Colonic mucosa (tissue), 4 donors: ENCODE measurements around the gene DHRSX. TPM values are rescaled to one million over a fixed set of nuclear protein-coding genes. Genes with fewer than 3 reads are reported as not detected.

Experiments
- DNase-seq: peaks from one replicate; pipeline ENCODE4 v3.0.0-alpha.2; 2020
- H3K27ac ChIP-seq: fragments of 200-600 bp; one replicate; pipeline ENCODE4 v1.8.0; 2021
- H3K27me3 ChIP-seq: fragments of 200-600 bp; one replicate; pipeline ENCODE4 v1.8.0; 2021
- H3K36me3 ChIP-seq: fragments of 200-600 bp; one replicate; pipeline ENCODE4 v1.8.0; 2021
- H3K4me1 ChIP-seq: fragments of 200-600 bp; one replicate; pipeline ENCODE4 v1.8.0; 2021; ENCODE audit warnings: mild to moderate bottlenecking
- H3K4me3 ChIP-seq: fragments of 200-600 bp; one replicate; pipeline ENCODE4 v1.8.0; 2021
- H3K9ac ChIP-seq, 2 donors: one replicate each; pipeline ENCODE4 v1.7.0; 2013; ENCODE audit warnings: control low read depth in 2 of 2, low read depth in 2 of 2, low read length in 2 of 2
- H3K9me3 ChIP-seq: fragments of 200-600 bp; one replicate; pipeline ENCODE4 v1.8.0; 2021
- intact Hi-C: fragments of 100-400 bp; cut with DNase I; formaldehyde crosslinking; loops from one replicate; pipeline ENCODE4 v1.14.1; 2022
- total RNA-seq, 2 donors: library from RNA; stranded (reverse); fragmentation: NEBNext Ultra II Directional in 1 of 2; extraction: Animal tissue kit (Norgen Biotek cat#: 25700) in 1 of 2; gene quantifications; one replicate each; pipeline ENCODE4 v1.2.1, GENCODE V29; 2021
- TF ChIP-seq, protein P1 (sequence below): fragments of 200-600 bp; IDR thresholded peaks from one replicate; pipeline ENCODE4 v1.8.0; 2022; ENCODE audit warnings: antibody characterized with exemption, mild to moderate bottlenecking
- donor health status: healthy.
- donor health status: DM: no; HTN: no; CAD: no.
- donor health status: DM: no; HTN: no; CAD: no.

The DHRSX gene, protein sequence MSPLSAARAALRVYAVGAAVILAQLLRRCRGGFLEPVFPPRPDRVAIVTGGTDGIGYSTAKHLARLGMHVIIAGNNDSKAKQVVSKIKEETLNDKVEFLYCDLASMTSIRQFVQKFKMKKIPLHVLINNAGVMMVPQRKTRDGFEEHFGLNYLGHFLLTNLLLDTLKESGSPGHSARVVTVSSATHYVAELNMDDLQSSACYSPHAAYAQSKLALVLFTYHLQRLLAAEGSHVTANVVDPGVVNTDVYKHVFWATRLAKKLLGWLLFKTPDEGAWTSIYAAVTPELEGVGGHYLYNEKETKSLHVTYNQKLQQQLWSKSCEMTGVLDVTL
- 10 to 100 TPM; 28.6 to 43.3 TPM for total RNA-seq

DNA sequence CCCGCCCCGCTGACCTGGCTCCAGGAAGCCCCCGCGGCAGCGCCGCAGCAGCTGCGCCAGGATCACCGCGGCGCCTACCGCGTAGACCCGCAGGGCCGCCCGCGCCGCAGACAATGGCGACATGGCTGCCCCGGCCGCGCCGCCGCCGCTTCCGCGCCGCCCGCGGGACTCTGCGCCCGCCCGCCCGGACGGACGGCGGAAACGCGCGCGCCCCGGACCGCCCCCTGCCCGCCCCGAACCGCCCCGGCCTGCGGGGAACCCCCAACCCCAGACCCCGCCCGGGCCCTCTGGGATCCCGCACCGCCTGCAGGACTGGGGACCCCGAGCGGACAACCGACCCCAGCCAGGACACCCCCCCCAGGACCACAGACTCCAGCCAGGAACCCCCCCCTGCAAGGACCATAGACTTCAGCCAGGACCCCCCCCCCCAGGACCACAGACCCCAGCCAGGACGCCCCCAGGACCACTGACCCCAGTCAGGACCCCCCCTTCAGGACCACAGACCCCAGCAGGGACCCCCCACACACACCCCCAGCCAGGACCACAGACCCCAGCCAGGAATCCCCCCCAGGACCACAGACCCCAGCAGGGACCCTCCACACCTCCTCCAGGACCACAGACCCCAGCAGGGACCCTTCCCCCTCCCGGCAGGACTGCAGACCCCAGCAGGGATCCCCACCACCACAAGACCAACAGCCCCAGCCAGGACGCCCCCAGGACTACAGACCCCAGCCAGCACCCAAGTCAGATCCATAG is at the start of gene DHRSX, which contains the start of gene ZBED1:
Gene DHRSX (minus strand): TSS at position 174 of the 756 bp plus-strand sequence. CDS start 51 bp downstream, at position 123.
Gene ZBED1 (minus strand): TSS at position 174 of the 756 bp plus-strand sequence. CDS start 10,257 bp downstream, outside the sequence.
- TF ChIP-seq, protein P1, sequence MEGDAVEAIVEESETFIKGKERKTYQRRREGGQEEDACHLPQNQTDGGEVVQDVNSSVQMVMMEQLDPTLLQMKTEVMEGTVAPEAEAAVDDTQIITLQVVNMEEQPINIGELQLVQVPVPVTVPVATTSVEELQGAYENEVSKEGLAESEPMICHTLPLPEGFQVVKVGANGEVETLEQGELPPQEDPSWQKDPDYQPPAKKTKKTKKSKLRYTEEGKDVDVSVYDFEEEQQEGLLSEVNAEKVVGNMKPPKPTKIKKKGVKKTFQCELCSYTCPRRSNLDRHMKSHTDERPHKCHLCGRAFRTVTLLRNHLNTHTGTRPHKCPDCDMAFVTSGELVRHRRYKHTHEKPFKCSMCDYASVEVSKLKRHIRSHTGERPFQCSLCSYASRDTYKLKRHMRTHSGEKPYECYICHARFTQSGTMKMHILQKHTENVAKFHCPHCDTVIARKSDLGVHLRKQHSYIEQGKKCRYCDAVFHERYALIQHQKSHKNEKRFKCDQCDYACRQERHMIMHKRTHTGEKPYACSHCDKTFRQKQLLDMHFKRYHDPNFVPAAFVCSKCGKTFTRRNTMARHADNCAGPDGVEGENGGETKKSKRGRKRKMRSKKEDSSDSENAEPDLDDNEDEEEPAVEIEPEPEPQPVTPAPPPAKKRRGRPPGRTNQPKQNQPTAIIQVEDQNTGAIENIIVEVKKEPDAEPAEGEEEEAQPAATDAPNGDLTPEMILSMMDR: no peak
- intact Hi-C loops: loop anchor here (5.0 to 10.0 kb wide), 2 partner anchors 89 to 114 kb away; no protein-coding TSS in a partner anchor
- Histone ChIP-seq H3K4me1 (peaks cover 10% of the 10 kb centered on the region), H3K36me3 (no peaks in the 10 kb centered on the region), H3K27me3 (no peaks in the 10 kb centered on the region), H3K9me3 (no peaks in the 10 kb centered on the region), H3K27ac (peak within 1 kb of the TSS; percentile 96), H3K9ac (peak within 1 kb of the TSS; percentile 87 to 89), H3K4me3 (peak within 1 kb of the TSS; percentile 86)
- peak; percentile 43 for DNase-seq

DNA sequence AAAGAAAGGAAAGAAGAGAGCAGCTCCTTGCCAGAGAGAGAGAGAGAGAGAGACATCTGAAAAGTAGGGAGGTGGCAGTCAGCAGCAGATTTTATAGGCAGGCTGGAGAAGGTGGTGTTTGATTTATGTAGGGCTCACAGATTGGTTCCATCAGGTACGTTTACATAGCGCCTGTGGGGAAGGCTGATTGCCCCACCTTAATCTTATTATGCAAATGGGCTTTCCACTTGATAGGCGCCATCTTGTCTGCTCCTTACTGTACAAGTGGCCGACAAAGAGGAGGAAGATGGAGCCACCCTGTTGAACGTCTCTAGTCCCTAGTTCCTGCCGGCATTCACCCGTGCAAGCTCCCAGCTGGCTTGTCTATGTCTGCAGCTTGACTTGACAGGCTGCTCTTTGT is 49.1 kb upstream of the DHRSX start:
- no peaks in the 10 kb centered on the region for H3K4me1 ChIP-seq
- no peak overlapping the region for H3K27ac ChIP-seq
- no peak overlapping the region for H3K4me3 ChIP-seq
- intact Hi-C loops: no loop called here
- H3K9ac ChIP-seq: no peak overlapping the region
- DNase-seq: peak; percentile 28
- no peaks in the 10 kb centered on the region for H3K27me3 ChIP-seq
- TF ChIP-seq, protein P1: no peak
- H3K36me3 ChIP-seq: no peaks in the 10 kb centered on the region
- H3K9me3 ChIP-seq: no peaks in the 10 kb centered on the region

DNA sequence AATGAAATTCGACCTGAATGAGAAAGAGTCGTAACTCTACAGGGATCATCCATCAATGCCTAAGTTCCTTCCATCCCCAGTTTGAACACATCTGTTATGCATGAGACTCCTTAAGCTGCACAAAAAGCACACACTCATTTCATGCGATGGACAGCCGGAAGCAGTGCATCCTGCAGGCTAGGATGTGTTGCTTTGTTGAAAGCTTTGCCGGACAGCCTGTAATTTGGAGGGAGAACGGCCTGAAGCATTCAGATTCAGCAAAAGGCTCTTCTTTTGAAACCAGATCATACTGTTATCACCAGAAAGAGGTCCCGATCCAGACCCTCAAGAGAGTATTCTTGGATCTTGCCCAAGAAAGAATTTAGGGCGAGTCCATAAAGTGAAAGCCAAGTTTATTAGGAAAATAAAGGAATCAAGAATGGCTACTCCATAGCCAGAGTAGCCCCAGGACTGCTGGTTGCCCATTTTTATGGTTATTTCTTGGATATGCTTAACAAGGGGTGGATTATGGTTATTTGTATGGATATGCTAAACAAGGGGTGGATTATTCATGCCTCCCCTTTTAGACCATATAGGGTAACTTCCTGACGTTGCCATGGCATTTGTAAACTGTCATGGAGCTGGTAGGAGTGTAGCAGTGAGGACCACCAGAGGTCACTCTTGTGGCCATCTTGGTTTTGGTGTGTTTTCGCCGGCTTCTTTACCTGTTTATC is 48.1 kb upstream of the DHRSX start:
- intact Hi-C loops: no loop called here
- TF ChIP-seq, protein P1: no peak

DNA sequence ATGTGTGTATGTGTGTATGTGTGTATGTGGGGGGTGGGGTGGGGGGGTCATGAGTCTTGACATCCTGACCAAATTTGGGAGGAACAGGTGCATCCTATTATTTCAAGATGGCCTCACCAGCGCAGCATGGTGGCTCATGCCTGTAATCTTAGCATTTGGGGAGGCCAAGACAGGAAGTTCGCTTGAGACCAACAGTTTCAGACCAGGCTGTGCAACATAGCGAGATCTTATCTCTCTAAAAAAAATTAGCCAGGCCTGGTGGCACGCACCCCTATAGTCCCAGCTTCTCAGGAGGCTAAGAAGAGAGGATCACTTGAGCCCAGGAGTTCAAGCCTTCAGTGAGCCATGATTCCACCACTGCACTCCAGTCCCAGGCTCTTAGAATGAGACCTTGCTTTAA is 47.0 kb upstream of the DHRSX start:
- intact Hi-C loops: no loop called here
- Histone ChIP-seq H3K9me3 (no peaks in the 10 kb centered on the region), H3K9ac (no peak overlapping the region), H3K27ac (no peak overlapping the region), H3K36me3 (no peaks in the 10 kb centered on the region), H3K4me1 (no peaks in the 10 kb centered on the region), H3K4me3 (no peak overlapping the region), H3K27me3 (no peaks in the 10 kb centered on the region)
- TF ChIP-seq, protein P1: no peak
- DNase-seq: no peak

More for the DNA sequence above, 48.1 kb upstream of the DHRSX start:
- Histone ChIP-seq H3K27me3 (no peaks in the 10 kb centered on the region), H3K9ac (no peak overlapping the region), H3K27ac (no peak overlapping the region), H3K9me3 (no peaks in the 10 kb centered on the region), H3K4me1 (no peaks in the 10 kb centered on the region), H3K4me3 (no peak overlapping the region), H3K36me3 (no peaks in the 10 kb centered on the region)
- DNase-seq: no peak

DNA sequence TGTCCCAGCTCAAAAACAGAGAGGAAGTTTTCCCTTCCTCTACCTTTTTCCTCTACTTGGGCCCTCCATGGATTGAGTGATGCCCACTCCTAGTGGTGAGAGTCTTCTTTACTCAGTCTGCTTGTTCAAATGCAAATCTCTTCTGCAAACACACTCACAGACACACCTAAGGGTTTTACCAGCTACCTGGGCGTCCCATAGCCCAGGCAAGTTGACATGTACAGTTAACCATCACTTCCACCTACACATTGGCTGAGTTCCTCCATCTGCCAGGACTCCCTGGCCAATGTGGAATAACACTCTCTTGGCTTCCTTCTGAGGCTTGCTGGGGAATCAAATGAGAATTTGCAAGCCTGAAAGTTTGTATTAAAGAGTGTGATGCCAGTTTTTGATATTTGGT is 45.7 kb upstream of the DHRSX start:
- no peaks in the 10 kb centered on the region for H3K9me3 ChIP-seq
- no peaks in the 10 kb centered on the region for H3K36me3 ChIP-seq

More for the DNA sequence above, 45.7 kb upstream of the DHRSX start:
- no peak for DNase-seq
- intact Hi-C loops: no loop called here
- no peaks in the 10 kb centered on the region for H3K4me1 ChIP-seq
- TF ChIP-seq, protein P1: no peak
- H3K27ac ChIP-seq: no peak overlapping the region
- no peaks in the 10 kb centered on the region for H3K27me3 ChIP-seq
- no peak overlapping the region for H3K4me3 ChIP-seq
- H3K9ac ChIP-seq: no peak overlapping the region
